Right ventricle myocardium superior (tissue), 1 donor: ENCODE data around the gene EIF4G3. TPM values are rescaled to one million over a fixed set of nuclear protein-coding genes. Genes with fewer than 3 reads are reported as not detected.
A peak's percentile ranks its signal among the peaks of the same experiment; 100 is the strongest.
"Not testable (repeated sequence)": the region's sequence is repeated elsewhere in the genome, so short reads cannot be mapped to it uniquely, and the experiment has no call there.

ENCODE experiments used
- ATAC-seq: fragments of 200-7000 bp; cut with Tn5 transposase; one replicate; pipeline ENCODE4 v1.9.1; 2020; ENCODE audit warnings: mild to moderate bottlenecking; ENCODE audit not compliant: poor library complexity
- DNase-seq: peaks from one replicate; pipeline ENCODE4 v3.0.0-alpha.2; 2020
- intact Hi-C: fragments of 100-400 bp; cut with DNase I; formaldehyde crosslinking; loops from one replicate; pipeline ENCODE4 v1.11.2; 2022
- total RNA-seq: library from RNA; stranded (reverse); fragmentation: NEBNext Ultra II Directional; extraction: Animal tissue kit (Norgen Biotek cat#: 25700); gene quantifications from one replicate; pipeline ENCODE4 v1.2.1, GENCODE V29; 2021
- donor health status: DM: no; HTN: yes; CAD: no; lungs with severe emphysema.

EIF4G3 gene
- total RNA-seq, 1 donor from 2014 or later: 24.7 TPM

DNA sequence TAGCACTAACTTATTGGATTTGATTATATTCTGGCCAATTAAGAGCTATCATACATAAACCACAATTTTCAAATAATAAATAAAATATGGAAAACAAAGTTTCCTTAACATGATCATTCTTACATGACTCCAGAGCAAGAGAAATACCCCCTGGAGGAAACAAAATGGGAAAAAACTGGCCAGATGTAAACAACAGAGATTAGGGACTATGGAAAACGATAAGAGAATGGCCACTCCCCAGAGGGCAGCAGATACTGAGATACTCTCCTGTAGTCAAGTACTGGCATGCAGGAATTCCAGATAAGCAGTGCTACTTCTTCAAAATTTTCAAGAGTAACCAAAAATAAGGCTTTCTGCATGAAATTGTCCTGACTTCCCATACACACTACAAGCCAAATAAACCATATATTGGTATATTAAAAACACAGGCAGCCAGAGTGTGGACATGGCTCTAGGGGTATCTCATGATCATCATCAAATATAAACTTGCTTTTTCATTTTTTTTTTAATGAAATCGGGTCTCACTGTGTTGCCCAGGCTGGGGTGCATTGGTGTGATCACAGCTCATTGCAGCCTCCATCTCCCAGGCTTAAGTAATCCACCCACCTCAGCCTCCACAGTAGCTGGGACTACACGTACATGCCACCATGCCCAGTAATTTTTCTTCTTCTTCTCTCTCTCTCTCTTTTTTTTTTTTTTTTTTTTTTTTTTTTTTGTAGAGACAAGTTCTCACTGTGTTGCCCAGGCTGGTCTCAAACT is 118.5 kb downstream of the EIF4G3 start:
- ATAC-seq (no peak), DNase-seq (no peak)
- intact Hi-C loops: no loop called here

DNA sequence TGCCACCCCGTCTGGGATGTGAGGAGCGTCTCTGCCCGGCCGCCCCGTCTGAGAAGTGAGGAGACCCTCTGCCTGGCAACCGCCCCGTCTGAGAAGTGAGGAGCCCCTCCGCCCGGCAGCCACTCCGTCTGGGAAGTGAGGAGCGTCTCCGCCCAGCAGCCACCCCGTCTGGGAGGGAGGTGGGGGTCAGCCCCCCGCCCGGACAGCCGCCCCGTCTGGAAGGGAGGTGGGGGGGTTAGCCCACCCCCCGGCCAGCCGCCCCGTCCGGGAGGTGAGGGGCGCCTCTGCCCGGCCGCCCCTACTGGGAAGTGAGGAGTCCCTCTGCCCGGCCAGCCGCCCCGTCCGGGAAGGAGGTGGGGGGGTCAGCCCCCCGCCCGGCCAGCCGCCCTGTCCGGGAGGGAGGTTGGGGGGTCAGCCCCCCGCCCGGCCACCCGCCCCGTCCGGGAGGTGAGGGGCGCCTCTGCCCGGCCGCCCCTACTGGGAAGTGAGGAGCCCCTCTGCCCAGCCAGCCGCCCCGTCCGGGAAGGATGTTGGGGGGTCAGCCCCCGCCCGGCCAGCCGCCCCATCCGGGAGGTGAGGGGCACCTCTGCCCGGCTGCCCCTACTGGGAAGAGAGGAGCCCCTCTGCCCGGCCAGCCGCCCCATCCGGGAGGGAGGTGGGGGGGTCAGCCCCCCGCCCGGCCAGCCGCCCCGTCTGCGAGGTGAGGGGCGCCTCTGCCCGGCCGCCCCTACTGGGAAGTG is 123.3 kb downstream of the EIF4G3 start:
- ATAC-seq, DNase-seq, intact Hi-C loops: not testable (repeated sequence)

DNA sequence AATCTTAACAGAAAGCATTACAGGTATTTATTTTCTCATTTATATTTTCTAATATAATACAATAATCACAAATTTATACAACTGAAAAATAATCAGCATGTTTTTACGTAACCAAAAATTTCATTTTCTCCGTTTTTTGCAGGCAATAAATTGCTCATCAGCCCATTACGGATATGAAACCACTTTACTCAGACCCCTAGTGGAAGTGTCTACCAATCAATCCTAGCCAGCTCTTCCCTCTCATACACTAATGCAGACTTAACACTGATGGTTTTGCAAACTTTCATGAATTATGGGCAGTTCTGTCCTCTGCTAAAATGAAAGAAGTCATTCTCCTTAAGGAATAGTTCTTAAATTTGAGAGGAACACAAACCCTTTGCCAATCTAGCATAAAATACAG is 124.7 kb downstream of the EIF4G3 start:
- ATAC-seq (no peak), DNase-seq (no peak)
- intact Hi-C loops: no loop called here

DNA sequence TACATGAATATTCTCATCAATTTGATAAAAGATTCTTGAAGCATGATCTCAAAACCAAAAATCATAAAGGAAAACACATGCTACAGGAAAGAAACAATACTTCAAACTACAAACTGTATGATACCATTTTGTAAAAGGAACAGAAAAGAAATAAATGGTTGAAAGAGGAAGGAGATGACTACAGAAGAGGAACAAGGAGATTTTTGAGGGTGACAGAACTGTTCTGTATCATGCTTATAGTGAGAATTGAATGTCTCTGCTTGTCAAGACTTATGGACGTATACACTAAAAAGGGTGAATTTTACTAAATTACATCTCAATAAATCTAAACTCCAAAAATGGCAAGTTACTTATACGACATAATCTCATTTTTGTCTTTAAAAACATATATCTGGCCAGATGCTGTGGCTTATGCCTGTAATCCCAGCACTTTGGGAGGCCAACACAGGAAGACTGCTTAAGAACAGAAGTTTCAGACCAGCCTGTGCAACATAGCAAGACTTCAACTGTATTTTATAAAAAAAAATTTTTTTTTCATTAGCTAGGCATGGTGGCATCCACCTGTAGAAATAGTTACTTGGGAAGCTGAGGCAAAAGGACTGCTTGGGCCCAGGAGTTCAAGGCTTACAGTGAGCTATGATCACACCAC is 125.4 kb downstream of the EIF4G3 start:
- intact Hi-C loops: no loop called here
- no peak for DNase-seq

DNA sequence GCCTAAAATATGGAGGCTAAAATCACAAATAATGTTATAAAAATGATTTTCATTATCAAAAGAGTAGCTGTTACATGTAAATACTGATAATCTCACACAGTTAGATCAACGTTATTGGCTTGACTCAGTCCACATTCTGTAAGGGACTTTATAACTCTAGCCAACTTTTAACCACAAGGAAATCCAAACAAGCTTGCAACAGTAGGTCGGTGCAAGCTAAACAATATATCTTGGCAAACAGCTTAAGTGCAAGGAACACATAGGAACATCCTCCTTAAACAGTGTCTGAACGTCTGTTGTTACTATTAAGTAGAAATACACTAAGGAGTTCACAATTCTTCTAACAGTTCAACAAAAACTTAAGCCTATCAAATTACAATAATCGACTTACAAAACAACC is 126.7 kb downstream of the EIF4G3 start:
- intact Hi-C loops: no loop called here
- no peak for DNase-seq

More for the DNA sequence above, 125.4 kb downstream of the EIF4G3 start:
- ATAC-seq: no peak

DNA sequence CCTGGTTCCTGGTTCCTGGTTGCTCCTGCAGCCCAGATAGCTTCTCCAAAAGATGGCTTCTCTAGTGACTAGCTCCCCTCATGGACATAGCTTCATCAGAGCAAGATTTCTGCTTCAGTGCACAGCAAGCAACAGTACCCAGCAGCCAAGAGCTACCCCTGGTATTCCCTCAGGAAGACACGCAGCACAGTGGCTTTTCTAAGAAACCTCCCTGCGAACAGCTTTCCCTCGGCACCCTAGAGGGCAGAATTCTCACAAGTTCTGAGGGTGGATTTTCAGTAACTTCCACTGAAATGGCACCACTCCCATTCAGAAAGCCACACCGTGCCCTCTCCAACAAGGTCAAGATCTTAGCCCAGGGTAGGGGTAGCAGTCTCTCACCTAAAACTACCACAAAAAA is 128.2 kb downstream of the EIF4G3 start:
- ATAC-seq (no peak), DNase-seq (no peak)
- intact Hi-C loops: no loop called here

More for the DNA sequence above, 126.7 kb downstream of the EIF4G3 start:
- ATAC-seq: no peak

DNA sequence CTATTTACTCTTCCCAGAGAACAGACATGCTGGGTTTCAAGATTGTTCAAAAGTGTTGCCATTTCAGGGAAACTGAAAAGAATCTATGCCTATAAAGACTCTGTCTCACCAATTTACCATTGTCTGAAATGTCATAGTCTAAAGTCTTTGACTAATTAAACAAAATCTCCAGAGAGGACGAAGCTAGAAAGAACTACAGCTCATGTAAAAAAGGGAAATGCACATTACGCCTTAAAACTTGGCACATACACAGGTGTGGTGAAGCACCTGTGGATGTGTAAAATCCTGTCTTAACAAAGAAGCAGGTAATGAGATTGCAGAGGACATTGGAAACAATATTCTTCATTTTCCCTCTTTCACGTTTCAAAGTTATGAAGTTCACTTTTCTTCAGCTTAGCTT is 130.6 kb downstream of the EIF4G3 start:
- no peak for ATAC-seq
- no peak for DNase-seq
- intact Hi-C loops: no loop called here

DNA sequence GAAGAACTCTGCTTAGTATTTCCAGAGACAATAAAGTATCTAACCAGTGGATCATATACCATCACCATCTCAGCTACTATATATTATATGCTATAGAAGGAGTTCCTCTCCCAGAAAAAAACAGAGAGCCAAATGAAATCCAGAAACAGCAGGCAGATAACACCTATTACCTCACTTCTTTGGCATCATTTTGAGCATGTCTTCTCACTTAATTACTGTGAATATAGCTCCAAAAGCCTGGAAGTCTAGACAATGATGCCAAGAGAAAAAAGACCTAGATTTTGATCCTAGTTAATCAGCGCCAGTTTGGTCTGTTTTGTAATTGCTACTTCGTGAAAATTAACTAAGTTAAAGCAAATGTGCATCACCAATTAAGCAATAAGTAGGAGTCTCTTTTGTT is 131.3 kb downstream of the EIF4G3 start:
- intact Hi-C loops: no loop called here
- ATAC-seq (no peak), DNase-seq (no peak)

DNA sequence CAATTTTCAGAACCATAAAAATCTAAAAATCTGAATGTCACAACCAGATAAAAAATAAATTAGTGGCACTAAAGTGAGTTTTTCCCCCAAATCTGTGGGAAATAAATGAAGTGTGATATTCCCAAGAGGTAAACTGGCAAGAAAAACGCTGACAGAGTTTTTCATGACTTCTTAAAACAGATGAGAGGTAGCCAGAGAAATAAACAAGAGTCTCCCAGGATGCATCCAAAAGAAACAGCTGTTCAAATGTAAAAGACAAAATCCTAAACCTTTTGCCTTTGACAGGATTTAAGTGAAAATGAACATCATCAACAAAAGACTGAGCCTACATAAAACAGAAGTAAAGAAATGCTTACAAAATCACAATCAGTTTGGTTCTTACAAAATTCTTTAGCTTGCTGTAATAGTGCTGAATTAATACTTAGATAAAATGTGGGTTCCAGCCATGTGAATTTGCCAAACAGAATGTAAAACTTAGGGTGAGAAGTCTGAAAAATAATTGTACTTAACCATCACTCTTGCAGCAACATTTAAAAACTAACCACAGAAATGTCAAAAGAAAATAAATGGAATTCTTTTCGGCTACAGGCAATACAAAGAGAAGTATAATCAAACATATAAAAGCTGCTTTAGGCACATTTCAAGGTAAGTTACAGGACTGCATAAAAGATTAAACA is 133.6 kb downstream of the EIF4G3 start:
- no peak for DNase-seq
- no peak for ATAC-seq
- intact Hi-C loops: no loop called here

DNA sequence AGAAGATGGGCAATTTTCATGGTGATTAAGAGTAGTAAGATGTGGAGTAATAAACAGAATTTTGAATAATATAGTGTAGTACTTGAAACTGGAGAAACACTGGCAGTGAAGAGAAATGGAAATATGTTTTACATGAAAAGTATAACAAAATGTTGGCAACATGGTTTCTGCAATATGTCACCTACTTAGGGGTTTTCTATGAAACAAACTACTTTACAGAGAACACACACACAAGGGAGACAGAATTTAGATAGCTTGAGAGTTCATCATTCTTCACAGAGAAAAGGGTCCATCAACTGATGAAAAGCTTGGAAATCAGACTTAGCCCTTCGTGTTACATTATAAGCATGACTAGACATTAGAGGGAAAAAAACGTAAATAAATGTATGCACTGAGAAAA is 135.2 kb downstream of the EIF4G3 start:
- no peak for DNase-seq
- no peak for ATAC-seq

DNA sequence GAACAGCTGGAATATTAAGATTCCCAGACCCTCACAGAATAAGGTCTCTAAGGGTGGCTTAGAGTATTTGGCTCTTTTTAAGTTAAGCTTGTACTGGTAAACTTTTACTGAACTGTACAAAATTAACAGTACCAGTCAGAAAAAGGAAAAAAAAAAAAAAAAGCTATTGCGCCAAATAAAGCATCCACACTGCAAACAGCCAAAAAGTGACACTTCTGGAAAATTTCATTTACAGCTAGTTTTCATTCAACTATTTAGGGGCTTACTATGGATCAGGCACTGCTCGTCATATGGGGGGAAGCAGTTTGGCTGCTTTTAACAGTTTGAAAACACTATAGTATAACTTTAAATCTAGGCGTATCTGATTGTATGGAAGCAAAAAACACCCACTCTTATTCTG is 139.6 kb downstream of the EIF4G3 start:
- DNase-seq (no peak), ATAC-seq (no peak)
- intact Hi-C loops: no loop called here

More for the DNA sequence above, 135.2 kb downstream of the EIF4G3 start:
- intact Hi-C loops: no loop called here

DNA sequence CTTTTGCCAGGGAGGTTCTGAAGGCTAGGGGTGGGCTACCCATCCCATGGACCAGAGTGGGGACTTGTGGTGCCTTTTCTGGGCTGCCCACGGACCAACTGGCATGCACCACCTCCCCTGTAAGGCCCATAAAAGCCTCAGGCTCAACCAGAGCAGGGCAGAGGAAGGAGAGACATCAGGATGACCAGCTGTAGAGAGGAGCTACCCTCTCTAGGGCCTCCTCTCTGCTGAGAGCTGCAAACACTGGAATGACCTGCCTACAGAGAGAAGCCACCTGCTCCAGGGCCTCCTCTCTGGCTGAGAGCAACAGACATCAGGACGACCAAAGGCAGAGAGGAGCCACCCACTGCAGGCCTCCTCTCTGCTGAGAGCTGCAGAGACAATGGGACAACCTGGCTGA is 140.9 kb downstream of the EIF4G3 start:
- intact Hi-C loops: no loop called here
- peak; percentile 32 for ATAC-seq

DNA sequence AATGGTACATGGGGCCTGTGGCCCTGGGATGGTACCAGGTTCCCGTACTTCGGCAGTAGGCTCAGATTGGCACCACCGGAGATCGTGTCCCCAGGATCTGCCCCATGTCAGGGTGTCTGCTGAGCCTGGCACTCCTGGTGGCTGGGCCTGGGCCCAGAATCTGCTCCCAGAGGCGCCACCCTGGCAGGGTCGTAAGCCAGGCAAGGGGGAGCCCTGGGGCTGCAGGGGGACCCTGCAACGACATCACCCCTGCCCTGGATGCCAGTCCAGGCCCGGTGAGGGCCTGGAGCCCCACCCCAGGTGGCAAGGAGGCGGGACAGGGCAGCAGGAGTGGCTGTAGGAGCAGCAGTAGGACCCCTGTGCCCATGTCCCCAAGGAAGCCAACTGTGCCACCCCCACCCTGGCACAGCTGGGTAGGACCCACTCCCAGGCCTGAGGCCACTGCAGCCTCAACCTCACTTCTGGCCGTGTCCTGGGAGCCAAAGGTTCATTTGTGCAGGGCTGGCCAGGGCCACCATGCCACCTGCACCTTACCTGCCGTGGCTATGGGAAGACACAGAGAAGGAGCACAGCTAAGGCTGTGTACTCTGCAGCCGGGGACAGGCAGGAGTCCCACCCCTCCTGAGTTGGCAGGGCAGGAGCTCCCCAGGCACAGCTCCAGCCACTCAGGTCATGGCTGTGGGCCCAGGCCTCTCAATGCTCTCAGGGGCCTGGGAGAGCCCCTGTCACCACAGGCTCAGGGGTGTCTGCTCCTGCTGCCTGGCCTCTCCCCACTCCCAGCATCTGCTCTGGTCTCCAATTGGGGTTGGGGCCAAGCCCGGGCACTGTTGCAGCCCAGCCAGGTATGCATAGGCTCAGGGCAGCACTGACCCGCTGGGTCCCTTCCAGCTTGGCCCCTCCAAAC is 141.7 kb downstream of the EIF4G3 start:
- intact Hi-C loops: no loop called here
- DNase-seq (peak; percentile 76), ATAC-seq (peak; percentile 98)

More for the DNA sequence above, 140.9 kb downstream of the EIF4G3 start:
- DNase-seq: no peak

DNA sequence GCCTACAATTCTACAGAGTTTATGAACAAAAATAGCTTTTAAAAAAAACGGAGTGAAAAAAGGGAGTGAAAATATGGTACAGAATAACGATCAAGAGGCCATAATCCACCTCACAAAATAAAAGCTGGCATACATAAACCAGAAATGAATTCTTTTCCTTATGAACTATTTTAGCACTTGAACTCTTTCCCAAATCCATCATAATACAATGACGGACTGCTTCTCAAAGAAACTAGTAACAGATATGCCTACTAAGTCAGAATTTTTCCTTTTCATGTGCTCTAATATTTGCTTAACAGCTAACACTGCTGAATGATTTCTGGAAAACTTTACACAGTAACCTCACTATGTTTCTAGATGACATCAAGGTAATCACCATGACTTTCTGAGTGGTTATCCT is 144.0 kb downstream of the EIF4G3 start:
- ATAC-seq: no peak
- DNase-seq: no peak
- intact Hi-C loops: no loop called here

DNA sequence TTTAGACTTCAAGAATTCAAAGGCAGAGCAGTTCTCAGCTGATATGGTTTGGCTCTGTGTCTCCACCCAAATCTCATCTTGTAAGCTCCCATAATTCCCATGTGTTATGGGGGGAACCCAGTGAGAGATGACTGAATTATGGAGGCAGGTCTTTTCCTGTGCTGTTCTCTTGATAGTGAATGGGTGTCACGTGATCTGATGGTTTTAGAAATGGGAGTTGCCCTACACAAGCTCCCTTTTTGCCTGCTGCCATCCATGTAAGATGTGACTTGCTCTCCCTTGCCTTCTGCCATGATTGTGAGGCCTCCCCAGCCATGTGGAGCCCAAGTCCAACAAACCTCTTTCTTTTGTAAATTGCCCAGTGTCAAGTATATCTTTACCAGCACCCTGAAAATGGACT is 146.5 kb downstream of the EIF4G3 start:
- ATAC-seq: no peak
- no peak for DNase-seq
- intact Hi-C loops: no loop called here

DNA sequence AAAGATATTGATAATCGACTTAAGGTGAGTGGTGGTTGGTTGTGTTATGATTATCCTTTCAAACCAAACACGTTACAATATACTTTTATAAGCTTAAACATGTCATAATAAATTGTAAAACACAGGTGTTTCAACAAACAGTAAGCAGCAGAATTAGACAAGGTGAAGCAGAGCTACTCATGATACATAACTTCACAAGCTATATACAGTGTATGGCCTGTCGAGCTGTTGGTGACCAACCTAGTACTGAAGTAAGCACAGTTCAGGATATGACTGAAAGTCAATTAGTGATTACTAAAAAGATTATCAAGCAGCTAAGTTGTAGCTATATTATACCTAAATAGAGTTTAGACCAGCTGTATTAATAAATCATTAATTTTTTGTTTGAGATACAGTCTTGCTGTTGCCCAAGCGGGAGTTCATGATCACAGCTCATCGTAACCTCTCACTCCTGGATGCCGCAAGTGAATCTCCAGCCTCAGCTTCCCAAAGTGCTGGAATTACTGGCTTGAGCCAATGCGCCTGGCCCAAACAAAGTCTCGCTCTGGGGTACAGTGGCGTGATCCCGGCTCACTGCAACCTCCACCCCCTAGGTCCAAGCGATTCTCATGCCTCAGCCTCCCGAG is 148.1 kb downstream of the EIF4G3 start:
- intact Hi-C loops: no loop called here
- no peak for ATAC-seq

DNA sequence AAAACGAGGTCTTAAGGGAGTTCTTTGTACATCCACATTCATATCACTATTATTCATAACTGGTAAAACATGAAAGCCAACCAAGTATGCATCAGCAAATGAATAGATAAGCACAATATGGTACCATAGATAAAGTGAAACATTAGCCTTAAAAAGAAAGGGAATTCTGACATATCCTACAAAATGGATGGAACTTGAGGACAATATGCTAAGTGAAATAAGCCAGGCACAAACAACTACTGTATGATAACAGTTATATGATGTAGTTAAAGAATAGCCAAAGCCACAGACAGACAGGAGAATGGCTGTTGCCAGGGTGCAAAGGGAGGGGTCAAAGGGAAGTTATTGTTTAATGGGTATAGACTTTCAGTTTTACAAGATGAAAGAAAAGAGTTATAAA is 148.9 kb downstream of the EIF4G3 start:
- intact Hi-C loops: no loop called here
- no peak for ATAC-seq
- DNase-seq: no peak

More for the DNA sequence above, 148.1 kb downstream of the EIF4G3 start:
- DNase-seq: no peak

DNA sequence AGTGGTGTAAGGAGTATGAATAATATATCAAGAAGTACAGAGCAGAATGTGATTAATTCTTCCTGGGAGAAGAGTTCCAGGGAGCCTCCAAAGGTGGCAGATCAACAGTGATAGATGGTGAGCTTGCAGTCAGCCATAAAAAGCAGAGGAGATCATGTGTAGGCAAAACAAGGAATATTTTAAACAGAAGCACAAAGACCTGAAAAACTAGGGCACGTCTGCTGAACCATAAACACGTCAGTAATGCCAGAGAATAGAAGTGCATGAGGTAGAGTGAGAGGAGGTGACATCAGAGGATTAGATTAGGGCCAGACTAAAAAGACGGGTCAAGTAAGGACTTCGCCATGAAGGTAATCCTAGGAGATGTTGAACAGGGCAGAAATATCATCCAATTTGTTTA is 151.8 kb downstream of the EIF4G3 start:
- ATAC-seq (no peak), DNase-seq (no peak)
- intact Hi-C loops: no loop called here
